H9 (cell line): ENCODE data around the gene SFXN5. TPM values are rescaled to one million over a fixed set of nuclear protein-coding genes. Genes with fewer than 3 reads are reported as not detected.
A peak's percentile ranks its signal among the peaks of the same experiment; 100 is the strongest.

Experiments
- DNase-seq: peaks from one replicate; pipeline ENCODE4 v3.0.0-alpha.2; 2017
- H2AFZ ChIP-seq: one replicate; pipeline ENCODE4 v1.6.1; 2013; ENCODE audit warnings: mild to moderate bottlenecking, low read length, control low read depth, moderate library complexity
- H2AK5ac ChIP-seq: 2 replicates; pipeline ENCODE4 v1.6.1; 2013; ENCODE audit warnings: low read length, control low read depth, mixed read lengths; ENCODE audit not compliant: insufficient read length
- H2BK120ac ChIP-seq: one replicate; pipeline ENCODE4 v1.6.1; 2013; ENCODE audit warnings: low read depth, mild to moderate bottlenecking, low read length, control low read depth, inconsistent platforms; ENCODE audit not compliant: poor library complexity, severe bottlenecking
- H2BK12ac ChIP-seq: 2 replicates; pipeline ENCODE4 v1.6.1; 2013; ENCODE audit warnings: low read length, control low read depth, mixed read lengths, low read depth; ENCODE audit not compliant: insufficient read length
- H2BK15ac ChIP-seq: 2 replicates; pipeline ENCODE4 v1.6.1; 2013; ENCODE audit warnings: low read depth, low read length, control low read depth
- H2BK20ac ChIP-seq: one replicate; pipeline ENCODE4 v1.6.1; 2013; ENCODE audit warnings: low read depth, mild to moderate bottlenecking, low read length, control low read depth, inconsistent platforms; ENCODE audit not compliant: poor library complexity, severe bottlenecking
- H2BK5ac ChIP-seq: 2 replicates; pipeline ENCODE4 v1.6.1; 2013; ENCODE audit warnings: low read length, control low read depth, mixed read lengths; ENCODE audit not compliant: insufficient read length
- H3K14ac ChIP-seq: 2 replicates; pipeline ENCODE4 v1.6.1; 2013; ENCODE audit warnings: low read length, control low read depth; ENCODE audit not compliant: insufficient read depth
- H3K18ac ChIP-seq: 2 replicates; pipeline ENCODE4 v1.6.1; 2013; ENCODE audit warnings: low read depth, mild to moderate bottlenecking, mixed read lengths, low read length, control low read depth; ENCODE audit not compliant: insufficient read length
- H3K23ac ChIP-seq: 2 replicates; pipeline ENCODE4 v1.6.1; 2013; ENCODE audit warnings: low read length, control low read depth, mixed read lengths, low read depth; ENCODE audit not compliant: insufficient read length
- H3K23me2 ChIP-seq: 2 replicates; pipeline ENCODE4 v1.6.1; 2013; ENCODE audit warnings: low read depth, mild to moderate bottlenecking, mixed read lengths, low read length, control low read depth; ENCODE audit not compliant: insufficient read length, poor library complexity, severe bottlenecking
- H3K27ac ChIP-seq: 2 replicates; pipeline ENCODE4 v1.5.1; 2013; ENCODE audit warnings: low read length, control low read depth, mixed read lengths, low read depth; ENCODE audit not compliant: insufficient read length
- H3K27me3 ChIP-seq: 2 replicates; pipeline ENCODE4 v1.6.1; 2013; ENCODE audit warnings: low read length, control low read depth, inconsistent platforms; ENCODE audit not compliant: insufficient read depth
- H3K4ac ChIP-seq: 2 replicates; pipeline ENCODE4 v1.6.1; 2013; ENCODE audit warnings: low read depth, mild to moderate bottlenecking, control low read depth, inconsistent platforms, low read length, moderate library complexity
- H3K4me1 ChIP-seq: 2 replicates; pipeline ENCODE4 v1.6.1; 2013; ENCODE audit warnings: low read length, control low read depth, inconsistent platforms; ENCODE audit not compliant: insufficient read depth
- H3K4me2 ChIP-seq: 2 replicates; pipeline ENCODE4 v1.6.1; 2013; ENCODE audit warnings: low read length, control low read depth, mixed read lengths; ENCODE audit not compliant: insufficient read length, insufficient read depth
- H3K56ac ChIP-seq: 2 replicates; pipeline ENCODE4 v1.6.1; 2013; ENCODE audit warnings: low read depth, mild to moderate bottlenecking, mixed read lengths, low read length, control low read depth; ENCODE audit not compliant: insufficient read length
- H3K79me1 ChIP-seq: 2 replicates; pipeline ENCODE4 v1.6.1; 2013; ENCODE audit warnings: low read depth, mild to moderate bottlenecking, moderate library complexity, low read length, control low read depth, inconsistent platforms; ENCODE audit not compliant: insufficient read depth, poor library complexity, severe bottlenecking
- H3K79me2 ChIP-seq: 2 replicates; pipeline ENCODE4 v1.6.1; 2013; ENCODE audit warnings: low read length, control low read depth, inconsistent platforms; ENCODE audit not compliant: insufficient read depth
- H3K9ac ChIP-seq: 2 replicates; pipeline ENCODE4 v1.6.1; 2013; ENCODE audit warnings: low read length, control low read depth, mixed read lengths; ENCODE audit not compliant: insufficient read length; ENCODE audit errors: extremely low read depth
- H3K9me3 ChIP-seq: one replicate; pipeline ENCODE4 v1.6.1; 2013; ENCODE audit warnings: low read depth, low read length, inconsistent platforms; ENCODE audit not compliant: control insufficient read depth
- H3T11ph ChIP-seq: one replicate; pipeline ENCODE4 v1.6.1; 2013; ENCODE audit warnings: mild to moderate bottlenecking, low read length, control low read depth, inconsistent platforms
- H4K20me1 ChIP-seq: one replicate; pipeline ENCODE4 v1.6.1; 2013; ENCODE audit not compliant: control insufficient read depth, insufficient read length, insufficient read depth
- H4K5ac ChIP-seq: 2 replicates; pipeline ENCODE4 v1.6.1; 2013; ENCODE audit warnings: low read depth, mild to moderate bottlenecking, mixed read lengths, low read length, control low read depth; ENCODE audit not compliant: insufficient read length
- H4K8ac ChIP-seq: replicated peaks from 2 replicates; pipeline ENCODE4 v1.6.1; 2013; ENCODE audit warnings: low read length, control low read depth, mixed read lengths, low read depth; ENCODE audit not compliant: insufficient read length
- H4K91ac ChIP-seq: 2 replicates; pipeline ENCODE4 v1.6.1; 2013; ENCODE audit warnings: low read depth, mild to moderate bottlenecking, moderate library complexity, mixed read lengths, low read length, control low read depth; ENCODE audit not compliant: insufficient read length
- H3K27ac Mint-ChIP-seq, 3 experiments: 2 replicates in 2 of 3; 3 replicates in 1 of 3; pipeline ENCODE4 v1.8.0; 2020 to 2021; ENCODE audit warnings: mixed read lengths in 3 of 3, mild to moderate bottlenecking in 1 of 3, moderate library complexity in 1 of 3
- H3K27me3 Mint-ChIP-seq: 2 replicates; pipeline ENCODE4 v1.8.0; 2021; ENCODE audit warnings: low read depth, mild to moderate bottlenecking, moderate library complexity, mixed read lengths
- H3K36me3 Mint-ChIP-seq, 3 experiments: 2 replicates in 2 of 3; 3 replicates in 1 of 3; pipeline ENCODE4 v1.8.0; 2020 to 2021; ENCODE audit warnings: low read depth in 3 of 3, mixed read lengths in 3 of 3; ENCODE audit not compliant: insufficient read depth in 1 of 3
- H3K4me1 Mint-ChIP-seq, 2 experiments: 2 replicates each; pipeline ENCODE4 v1.8.0; 2020; ENCODE audit warnings: mixed read lengths in 2 of 2
- H3K4me3 Mint-ChIP-seq, 2 experiments: 2 replicates in 1 of 2; 3 replicates in 1 of 2; pipeline ENCODE4 v1.8.0; 2020 to 2021; ENCODE audit warnings: mild to moderate bottlenecking in 2 of 2, mixed read lengths in 2 of 2, moderate library complexity in 1 of 2
- H3K9me3 Mint-ChIP-seq, 2 experiments: 2 replicates in 1 of 2; 3 replicates in 1 of 2; pipeline ENCODE4 v1.8.0; 2020; ENCODE audit warnings: mild to moderate bottlenecking in 2 of 2, mixed read lengths in 2 of 2, moderate library complexity in 1 of 2
- CTCF ChIP-seq: fragments of 200-600 bp; sonication (generic); conservative IDR thresholded peaks from 3 replicates; pipeline ENCODE4 v1.8.0; 2021; ENCODE audit warnings: antibody characterized with exemption, mild to moderate bottlenecking
- WGBS: extraction: QIAGEN DNeasy Blood & Tissue Kit; methylation state at CpG from one replicate; pipeline ENCODE4 v1.1.7; 2013; ENCODE audit warnings: missing lambda C conversion rate, low lambda C conversion rate, mixed read lengths; ENCODE audit not compliant: insufficient read length; ENCODE audit errors: extremely low coverage; 5-methylcytosine and 5-hydroxymethylcytosine counted together
- total RNA-seq: library from RNA; stranded (reverse); gene quantifications from 2 replicates; pipeline ENCODE4 v1.2.1, GENCODE V29; 2021

Gene SFXN5
- total RNA-seq, 1 experiment from 2014 or later, result 30.9 TPM

GRCh38 chr2:73103018-73103542, 31.6 kb upstream of the SFXN5 start:
- H3K18ac ChIP-seq, result no peak overlapping the region
- no peak overlapping the region for H3K14ac ChIP-seq
- Mint-ChIP-seq H3K4me3 (peak overlapping the region in 1 of 2 experiments; percentile 52; a peak in 1 of 5 replicates), H3K36me3 (peaks cover 0 to 4% (median 0%) of the 10 kb centered on the region in 3 experiments; a peak in 3 of 7 replicates), H3K9me3 (no peaks in the 10 kb centered on the region), H3K27me3 (no peaks in the 10 kb centered on the region), H3K27ac (peak overlapping the region; percentile 69 to 77 (median 71); a peak in 4 of 7 replicates), H3K4me1 (peaks cover 16 to 22% of the 10 kb centered on the region in 2 experiments)
- no peak overlapping the region for H2AK5ac ChIP-seq
- no peaks in the 10 kb centered on the region for H3K9me3 ChIP-seq
- DNase-seq, result no peak
- TF ChIP-seq CTCF, result no peak
- H2BK5ac ChIP-seq, result no peak overlapping the region
- H3K4me2 ChIP-seq, result no peak overlapping the region
- no peaks in the 10 kb centered on the region for H3K23me2 ChIP-seq
- no peaks in the 10 kb centered on the region for H3K79me1 ChIP-seq
- no peak overlapping the region for H3K9ac ChIP-seq
- H2BK20ac ChIP-seq, result no peak overlapping the region
- no peaks in the 10 kb centered on the region; the same call in 1 of the 2 replicates for H3K79me2 ChIP-seq
- H4K20me1 ChIP-seq, result no peaks in the 10 kb centered on the region
- no peak overlapping the region for H4K8ac ChIP-seq
- WGBS, result no CpG with 5 or more reads among the region's 2 CpGs
- H3K27me3 ChIP-seq, result no peaks in the 10 kb centered on the region
- peaks cover 3% of the 10 kb centered on the region; the same call in 1 of the 2 replicates for H3K4me1 ChIP-seq
- H3K23ac ChIP-seq, result no peak overlapping the region
- H3K27ac ChIP-seq, result no peak overlapping the region
- H2AFZ ChIP-seq, result no peak overlapping the region
- H3K56ac ChIP-seq, result no peak overlapping the region
- no peak overlapping the region for H2BK12ac ChIP-seq
- H4K5ac ChIP-seq, result no peak overlapping the region
- H2BK120ac ChIP-seq, result no peak overlapping the region
- no peak overlapping the region for H2BK15ac ChIP-seq
- H3T11ph ChIP-seq, result no peak overlapping the region
- H3K4ac ChIP-seq, result no peak overlapping the region
- no peak overlapping the region for H4K91ac ChIP-seq
